ENCODE results near the gene PPM1H. TPM values are rescaled to one million over a fixed set of nuclear protein-coding genes. Genes with fewer than 3 reads are reported as not detected.

The PPM1H gene
- polyA plus RNA-seq, 4 donors: 1.1 to 14.3 (median 3.2) TPM

DNA sequence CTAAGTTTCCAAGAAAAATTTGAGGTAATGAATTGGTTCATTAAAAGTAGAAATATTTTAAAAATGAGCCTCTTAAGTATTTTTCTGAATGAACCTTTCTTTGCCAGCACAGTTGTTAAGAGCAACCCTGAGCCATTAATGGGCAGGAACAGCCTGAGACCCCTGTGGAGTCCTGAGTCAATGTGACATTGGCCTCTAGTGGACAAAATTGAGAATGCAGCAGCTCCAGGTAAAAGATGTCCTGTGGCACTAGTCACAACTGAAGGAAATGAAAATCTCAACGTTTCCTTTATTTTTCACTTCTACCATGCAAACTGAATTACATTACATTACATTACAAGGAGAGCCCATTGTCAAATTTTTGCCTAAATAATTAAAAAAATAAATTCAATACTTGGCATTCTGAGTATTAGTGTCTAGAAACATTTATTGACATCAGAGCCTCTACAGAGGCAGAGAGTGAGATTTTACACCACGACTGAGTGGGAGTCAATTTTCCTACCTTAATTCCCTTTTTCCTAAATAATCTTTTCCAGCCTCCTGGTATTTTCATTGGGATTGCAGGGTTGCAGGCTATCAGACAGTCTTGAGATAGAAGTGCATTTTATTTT lies 135.7 kb downstream of the PPM1H start:
- DNase-seq: peak; percentile 58 to 71
- Histone ChIP-seq H3K36me3 (ENCODE audit: control insufficient read depth in 3 of 3, insufficient read depth in 2 of 3, low read depth in 1 of 3, low read length in 3 of 3) (peaks cover 0 to 24% (median 0%) of the 10 kb centered on the region in 3 donors), H3K4me3 (ENCODE audit: low read depth in 1 of 3, low read length in 3 of 3) (no peak overlapping the region), H3K27ac (ENCODE audit: low read depth in 1 of 3, low read length in 2 of 3) (no peak overlapping the region), H3K4me1 (ENCODE audit: control insufficient read depth in 3 of 3, insufficient read depth in 2 of 3, low read depth in 1 of 3, low read length in 2 of 3) (peaks cover 0 to 4% (median 0%) of the 10 kb centered on the region in 3 donors), H3K27me3 (ENCODE audit: control insufficient read depth in 3 of 3, insufficient read depth in 3 of 3, low read length in 3 of 3) (no peaks in the 10 kb centered on the region), H3K9me3 (ENCODE audit: control insufficient read depth in 2 of 2, insufficient read depth in 1 of 2, low read depth in 1 of 2, low read length in 1 of 2) (no peaks in the 10 kb centered on the region)
- WGBS, 3 donors: 34 to 39% (median 38%) methylated on average over 2 of the region's 2 CpGs
- peak; percentile 5 for FAIRE-seq

DNA sequence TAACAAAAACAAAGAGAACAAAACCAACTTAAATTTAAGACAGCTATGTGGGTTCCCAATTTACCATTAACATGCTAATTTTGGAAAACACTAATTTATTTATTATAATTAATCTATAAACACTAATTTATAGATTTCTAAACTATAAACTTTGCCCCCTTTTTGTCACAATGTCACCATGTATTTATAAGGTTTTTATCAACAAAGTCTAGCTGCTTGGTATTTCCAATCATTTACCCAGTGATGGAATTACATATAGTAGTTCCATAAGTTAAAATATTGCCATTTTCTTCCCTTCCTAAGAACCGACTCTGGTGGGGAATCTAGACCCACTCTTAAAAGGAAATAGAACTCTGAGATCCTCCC lies 140.7 kb downstream of the PPM1H start:
- Histone ChIP-seq H3K36me3 (ENCODE audit: control insufficient read depth in 3 of 3, insufficient read depth in 2 of 3, low read depth in 1 of 3, low read length in 3 of 3) (peaks cover 0 to 11% (median 0%) of the 10 kb centered on the region in 3 donors), H3K27me3 (ENCODE audit: control insufficient read depth in 3 of 3, insufficient read depth in 3 of 3, low read length in 3 of 3) (no peaks in the 10 kb centered on the region), H3K4me3 (ENCODE audit: low read depth in 1 of 3, low read length in 3 of 3) (no peak overlapping the region), H3K27ac (ENCODE audit: low read depth in 1 of 3, low read length in 2 of 3) (no peak overlapping the region), H3K4me1 (ENCODE audit: control insufficient read depth in 3 of 3, insufficient read depth in 2 of 3, low read depth in 1 of 3, low read length in 2 of 3) (peaks cover 0 to 6% (median 3%) of the 10 kb centered on the region in 3 donors), H3K9me3 (ENCODE audit: control insufficient read depth in 2 of 2, insufficient read depth in 1 of 2, low read depth in 1 of 2, low read length in 1 of 2) (no peaks in the 10 kb centered on the region)
- FAIRE-seq (no peak), DNase-seq (no peak)
- WGBS, 3 donors: 21 to 33% (median 30%) methylated on average over 1 of the region's 1 CpG

- FAIRE-seq: no peak
- H3K27ac ChIP-seq (ENCODE audit: low read depth in 1 of 3, low read length in 2 of 3): no peak overlapping the region
Observed at GRCh38 chr12:62793256-62794217, 141.4 kb downstream of the PPM1H start.

GRCh38 chr12:62792236-62792870 lies 142.6 kb downstream of the PPM1H start:
- WGBS, 3 donors: 59 to 80% (median 69%) methylated on average over 5 of the region's 5 CpGs
- H3K4me3 ChIP-seq (ENCODE audit: low read depth in 1 of 3, low read length in 3 of 3): no peak overlapping the region
- H3K4me1 ChIP-seq (ENCODE audit: control insufficient read depth in 3 of 3, insufficient read depth in 2 of 3, low read depth in 1 of 3, low read length in 2 of 3): peaks cover 0 to 6% (median 3%) of the 10 kb centered on the region in 3 donors
- no peak overlapping the region for H3K27ac ChIP-seq (ENCODE audit: low read depth in 1 of 3, low read length in 2 of 3)
- H3K36me3 ChIP-seq (ENCODE audit: control insufficient read depth in 3 of 3, insufficient read depth in 2 of 3, low read depth in 1 of 3, low read length in 3 of 3): peaks cover 0 to 12% (median 0%) of the 10 kb centered on the region in 3 donors
- no peaks in the 10 kb centered on the region for H3K9me3 ChIP-seq (ENCODE audit: control insufficient read depth in 2 of 2, insufficient read depth in 1 of 2, low read depth in 1 of 2, low read length in 1 of 2)
- no peaks in the 10 kb centered on the region for H3K27me3 ChIP-seq (ENCODE audit: control insufficient read depth in 3 of 3, insufficient read depth in 3 of 3, low read length in 3 of 3)
- no peak for DNase-seq
- FAIRE-seq: no peak

More at GRCh38 chr12:62793256-62794217, 141.4 kb downstream of the PPM1H start:
- Histone ChIP-seq H3K36me3 (ENCODE audit: control insufficient read depth in 3 of 3, insufficient read depth in 2 of 3, low read depth in 1 of 3, low read length in 3 of 3) (peaks cover 0 to 10% (median 0%) of the 10 kb centered on the region in 3 donors), H3K9me3 (ENCODE audit: control insufficient read depth in 2 of 2, insufficient read depth in 1 of 2, low read depth in 1 of 2, low read length in 1 of 2) (no peaks in the 10 kb centered on the region), H3K27me3 (ENCODE audit: control insufficient read depth in 3 of 3, insufficient read depth in 3 of 3, low read length in 3 of 3) (no peaks in the 10 kb centered on the region), H3K4me1 (ENCODE audit: control insufficient read depth in 3 of 3, insufficient read depth in 2 of 3, low read depth in 1 of 3, low read length in 2 of 3) (peaks cover 0 to 6% (median 3%) of the 10 kb centered on the region in 3 donors), H3K4me3 (ENCODE audit: low read depth in 1 of 3, low read length in 3 of 3) (no peak overlapping the region)
- 72 to 77% (median 77%) methylated on average over 25 of the region's 25 CpGs for WGBS, 3 donors
- peak; percentile 71 to 82 for DNase-seq

DNA sequence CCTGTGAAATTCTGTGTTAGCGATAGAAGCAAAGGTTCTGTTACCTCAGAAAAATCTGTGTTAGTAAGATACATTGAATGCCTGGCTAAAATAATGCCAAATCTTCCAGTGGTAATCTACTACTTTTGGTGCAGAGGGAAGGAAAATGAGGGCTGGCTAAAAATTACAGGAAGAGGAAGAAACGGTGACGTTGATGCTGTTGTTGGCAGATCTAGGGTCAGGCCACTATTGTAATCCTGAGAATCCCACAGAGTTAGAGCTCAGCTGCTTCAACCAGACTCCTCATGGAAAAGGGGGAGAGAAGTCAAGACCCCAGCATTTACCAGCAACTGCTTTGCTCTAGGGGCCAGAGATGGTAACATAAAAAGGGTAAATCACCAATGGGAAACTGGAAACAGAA lies 145.1 kb downstream of the PPM1H start:
- Histone ChIP-seq H3K36me3 (ENCODE audit: control insufficient read depth in 3 of 3, insufficient read depth in 2 of 3, low read depth in 1 of 3, low read length in 3 of 3) (peaks cover 0 to 20% (median 0%) of the 10 kb centered on the region in 3 donors), H3K27ac (ENCODE audit: low read depth in 1 of 3, low read length in 2 of 3) (peak overlapping the region in 1 of 3 donors; percentile 3), H3K27me3 (ENCODE audit: control insufficient read depth in 3 of 3, insufficient read depth in 3 of 3, low read length in 3 of 3) (no peaks in the 10 kb centered on the region), H3K4me3 (ENCODE audit: low read depth in 1 of 3, low read length in 3 of 3) (no peak overlapping the region), H3K9me3 (ENCODE audit: control insufficient read depth in 2 of 2, insufficient read depth in 1 of 2, low read depth in 1 of 2, low read length in 1 of 2) (no peaks in the 10 kb centered on the region), H3K4me1 (ENCODE audit: control insufficient read depth in 3 of 3, insufficient read depth in 2 of 3, low read depth in 1 of 3, low read length in 2 of 3) (peaks cover 0 to 6% (median 3%) of the 10 kb centered on the region in 3 donors)
- DNase-seq (no peak), FAIRE-seq (no peak)
- WGBS, 3 donors: 83 to 91% (median 84%) methylated on average over 3 of the region's 3 CpGs

GRCh38 chr12:62787611-62788010 lies 147.3 kb downstream of the PPM1H start:
- Histone ChIP-seq H3K27ac (ENCODE audit: low read depth in 1 of 3, low read length in 2 of 3) (no peak overlapping the region), H3K9me3 (ENCODE audit: control insufficient read depth in 2 of 2, insufficient read depth in 1 of 2, low read depth in 1 of 2, low read length in 1 of 2) (no peaks in the 10 kb centered on the region), H3K4me1 (ENCODE audit: control insufficient read depth in 3 of 3, insufficient read depth in 2 of 3, low read depth in 1 of 3, low read length in 2 of 3) (peaks cover 0 to 3% (median 0%) of the 10 kb centered on the region in 3 donors), H3K36me3 (ENCODE audit: control insufficient read depth in 3 of 3, insufficient read depth in 2 of 3, low read depth in 1 of 3, low read length in 3 of 3) (peaks cover 0 to 22% (median 0%) of the 10 kb centered on the region in 3 donors), H3K27me3 (ENCODE audit: control insufficient read depth in 3 of 3, insufficient read depth in 3 of 3, low read length in 3 of 3) (no peaks in the 10 kb centered on the region), H3K4me3 (ENCODE audit: low read depth in 1 of 3, low read length in 3 of 3) (no peak overlapping the region)
- WGBS, 3 donors: 54 to 72% (median 67%) methylated on average over 4 of the region's 4 CpGs
- FAIRE-seq (no peak), DNase-seq (no peak)

GRCh38 chr12:62787023-62787422 lies 147.9 kb downstream of the PPM1H start:
- Histone ChIP-seq H3K9me3 (ENCODE audit: control insufficient read depth in 2 of 2, insufficient read depth in 1 of 2, low read depth in 1 of 2, low read length in 1 of 2) (no peaks in the 10 kb centered on the region), H3K36me3 (ENCODE audit: control insufficient read depth in 3 of 3, insufficient read depth in 2 of 3, low read depth in 1 of 3, low read length in 3 of 3) (peaks cover 0 to 22% (median 1%) of the 10 kb centered on the region in 3 donors), H3K27me3 (ENCODE audit: control insufficient read depth in 3 of 3, insufficient read depth in 3 of 3, low read length in 3 of 3) (no peaks in the 10 kb centered on the region), H3K27ac (ENCODE audit: low read depth in 1 of 3, low read length in 2 of 3) (no peak overlapping the region), H3K4me3 (ENCODE audit: low read depth in 1 of 3, low read length in 3 of 3) (no peak overlapping the region), H3K4me1 (ENCODE audit: control insufficient read depth in 3 of 3, insufficient read depth in 2 of 3, low read depth in 1 of 3, low read length in 2 of 3) (peaks cover 0 to 3% (median 0%) of the 10 kb centered on the region in 3 donors)
- no peak for FAIRE-seq
- 86 to 88% (median 86%) methylated on average over 6 of the region's 6 CpGs for WGBS, 3 donors
- no peak for DNase-seq

GRCh38 chr12:62785941-62786559 lies 148.9 kb downstream of the PPM1H start:
- WGBS, 3 donors: 61 to 78% (median 67%) methylated on average over 8 of the region's 8 CpGs
- Histone ChIP-seq H3K27ac (ENCODE audit: low read depth in 1 of 3, low read length in 2 of 3) (peak overlapping the region in 2 of 3 donors; percentile 5 to 72), H3K4me1 (ENCODE audit: control insufficient read depth in 3 of 3, insufficient read depth in 2 of 3, low read depth in 1 of 3, low read length in 2 of 3) (peaks cover 0 to 3% (median 0%) of the 10 kb centered on the region in 3 donors), H3K9me3 (ENCODE audit: control insufficient read depth in 2 of 2, insufficient read depth in 1 of 2, low read depth in 1 of 2, low read length in 1 of 2) (no peaks in the 10 kb centered on the region), H3K27me3 (ENCODE audit: control insufficient read depth in 3 of 3, insufficient read depth in 3 of 3, low read length in 3 of 3) (no peaks in the 10 kb centered on the region), H3K4me3 (ENCODE audit: low read depth in 1 of 3, low read length in 3 of 3) (no peak overlapping the region), H3K36me3 (ENCODE audit: control insufficient read depth in 3 of 3, insufficient read depth in 2 of 3, low read depth in 1 of 3, low read length in 3 of 3) (peaks cover 0 to 28% (median 1%) of the 10 kb centered on the region in 3 donors)
- no peak for FAIRE-seq
- peak in 1 of 2 donors; percentile 22 for DNase-seq
